ENCODE results near the gene RASGEF1C.
A peak's percentile ranks its signal among the peaks of the same experiment; 100 is the strongest.

Gene RASGEF1C

DNA sequence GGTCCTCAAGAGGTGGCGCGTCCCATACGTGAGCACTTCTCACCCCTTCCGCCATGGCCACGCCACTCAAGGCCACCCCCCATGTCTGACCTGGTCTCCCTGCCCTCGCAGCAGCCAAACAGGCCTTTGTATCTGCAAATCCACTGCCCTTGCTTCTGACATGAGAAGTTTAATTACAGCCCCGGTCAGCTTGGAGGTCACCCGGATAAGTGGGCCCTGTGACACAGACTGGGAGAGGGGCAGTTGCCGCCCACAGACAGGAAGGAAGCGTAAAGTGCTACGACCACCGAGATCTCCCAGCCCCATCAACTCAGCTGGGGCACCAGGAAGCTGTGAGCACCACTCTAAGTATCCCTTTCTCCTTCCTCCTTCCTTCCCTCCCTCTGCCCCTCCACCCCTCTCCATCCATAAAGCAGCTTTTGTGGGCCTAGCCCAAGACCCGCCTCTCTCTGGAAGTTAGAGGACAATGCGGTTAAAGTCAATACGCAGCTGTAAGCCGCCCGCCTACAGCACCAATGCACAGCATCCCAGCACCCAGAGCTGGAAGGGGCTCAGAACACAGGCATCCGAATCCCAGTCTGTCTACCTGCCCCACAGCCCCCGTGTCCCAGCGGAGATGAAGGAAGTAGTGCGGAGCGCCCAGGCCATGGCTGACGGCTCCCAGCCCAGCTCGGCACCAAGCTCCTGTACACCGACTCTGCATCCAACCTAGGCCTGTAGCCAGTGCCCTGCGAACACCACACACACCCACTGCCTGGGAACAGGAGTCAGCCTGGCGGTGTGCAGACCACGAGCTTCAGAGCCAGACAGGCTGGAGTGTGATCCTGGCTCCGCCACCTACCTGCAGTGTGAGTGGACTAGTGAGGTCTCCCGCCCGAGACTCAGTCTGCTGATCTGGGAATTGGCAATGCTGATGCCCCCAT, 92.7 kb downstream of the RASGEF1C start:
- H3K36me3 ChIP-seq (replicated peaks) = no peaks in the 10 kb centered on the region
- no peaks in the 10 kb centered on the region for H3K9me3 ChIP-seq
- DNase-seq (ENCODE audit: low spot score in 2 of 2) = no peak
- in situ Hi-C loops (cut with MboI; ENCODE audit: low sequenced_read_pairs) = no loop called here
- no peak overlapping the region for H3K4me3 ChIP-seq
- no peaks in the 10 kb centered on the region for H3K4me1 ChIP-seq
- no peaks in the 10 kb centered on the region for H3K27me3 ChIP-seq (ENCODE audit: low read depth)

GRCh38 chr5:180115326-180116076, 93.5 kb downstream of the RASGEF1C start:
- H3K9me3 ChIP-seq = no peaks in the 10 kb centered on the region
- no peaks in the 10 kb centered on the region for H3K27me3 ChIP-seq (ENCODE audit: low read depth)
- no peaks in the 10 kb centered on the region for H3K4me1 ChIP-seq
- H3K4me3 ChIP-seq = no peak overlapping the region
- H3K36me3 ChIP-seq (replicated peaks) = no peaks in the 10 kb centered on the region
- in situ Hi-C loops (cut with MboI; ENCODE audit: low sequenced_read_pairs) = no loop called here
- no peak for DNase-seq (ENCODE audit: low spot score in 2 of 2)

DNA sequence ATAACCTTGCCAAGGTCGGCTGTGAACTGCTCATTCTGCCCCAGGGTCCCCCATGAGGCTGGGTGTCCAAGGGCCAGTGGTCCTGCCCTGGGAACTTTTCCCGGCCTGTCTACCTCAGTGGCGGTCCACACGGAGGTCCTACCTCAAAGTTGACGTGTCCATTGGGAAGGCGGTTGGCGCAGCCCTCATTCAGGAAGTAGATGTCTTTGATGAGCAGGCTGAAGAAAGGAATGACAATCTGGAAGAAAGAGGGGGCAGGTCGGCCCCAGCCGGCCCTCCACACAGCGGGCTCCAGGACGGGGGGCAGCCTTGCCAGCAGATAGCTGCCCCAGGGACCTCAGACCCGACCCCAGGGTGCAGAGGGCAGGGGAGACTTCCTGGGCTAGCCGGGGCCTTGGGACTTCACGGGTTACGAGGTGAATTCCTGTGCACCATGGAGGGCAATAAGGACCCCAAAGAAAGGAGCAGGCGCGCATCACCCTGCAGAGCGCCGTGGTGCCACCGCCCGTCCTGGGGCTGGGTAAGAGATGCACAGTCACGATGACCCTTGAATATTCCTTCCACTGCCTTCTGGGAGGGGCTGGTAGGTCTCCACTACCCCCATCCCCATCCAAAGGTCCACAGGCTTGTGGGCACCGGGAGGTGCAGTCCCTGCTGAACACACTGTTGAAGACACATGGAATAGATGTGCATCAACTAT, 94.6 kb downstream of the RASGEF1C start:
- Histone ChIP-seq H3K9me3 (no peaks in the 10 kb centered on the region), H3K4me3 (no peak overlapping the region), H3K4me1 (no peaks in the 10 kb centered on the region), H3K36me3 (replicated peaks) (no peaks in the 10 kb centered on the region), H3K27me3 (ENCODE audit: low read depth) (no peaks in the 10 kb centered on the region)
- DNase-seq (ENCODE audit: low spot score in 2 of 2) = no peak
- in situ Hi-C loops (cut with MboI; ENCODE audit: low sequenced_read_pairs) = no loop called here

- Histone ChIP-seq H3K4me1 (no peaks in the 10 kb centered on the region), H3K4me3 (no peak overlapping the region), H3K27me3 (ENCODE audit: low read depth) (no peaks in the 10 kb centered on the region), H3K36me3 (replicated peaks) (no peaks in the 10 kb centered on the region), H3K9me3 (no peaks in the 10 kb centered on the region)
- in situ Hi-C loops (cut with MboI; ENCODE audit: low sequenced_read_pairs) = no loop called here
- DNase-seq (ENCODE audit: low spot score in 2 of 2) = no peak
These were observed 95.2 kb downstream of the RASGEF1C start for GRCh38 chr5:180113660-180114303.

DNA sequence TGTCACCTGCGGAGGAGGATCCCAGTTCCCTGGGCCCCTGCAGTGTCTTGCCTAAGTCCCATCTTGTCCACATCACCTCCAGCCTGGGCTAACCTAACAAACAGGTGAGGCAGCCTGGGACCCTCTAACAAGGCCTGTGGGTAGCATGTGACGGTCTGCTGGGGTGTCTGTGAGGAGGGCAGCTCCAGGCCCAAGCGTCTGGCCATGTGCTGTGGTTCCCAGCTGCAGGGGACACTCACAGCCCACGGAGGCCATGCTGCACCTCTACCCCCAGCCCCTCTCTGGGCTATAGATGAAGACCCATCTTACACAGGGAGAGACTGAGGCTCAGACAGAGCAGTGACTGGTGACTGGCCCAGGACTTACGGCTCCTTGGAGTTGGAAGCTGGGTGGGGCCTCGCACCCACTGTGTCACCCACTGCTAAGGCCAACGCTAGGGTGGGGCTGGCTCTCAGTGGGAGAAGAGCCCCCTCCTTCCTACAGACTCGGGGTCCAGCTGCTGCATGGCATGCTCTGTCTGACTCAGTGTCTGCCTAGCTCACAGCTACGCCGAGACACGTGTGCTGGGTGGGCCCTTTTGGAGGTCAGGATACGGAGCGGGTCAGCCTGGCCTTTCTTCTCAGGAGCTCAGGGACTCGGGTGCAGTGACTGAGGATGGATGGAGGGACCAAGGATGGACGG, 96.7 kb downstream of the RASGEF1C start:
- Histone ChIP-seq H3K27me3 (ENCODE audit: low read depth) (no peaks in the 10 kb centered on the region), H3K9me3 (peaks cover 2% of the 10 kb centered on the region; the same call in 1 of the 2 replicates), H3K36me3 (replicated peaks) (no peaks in the 10 kb centered on the region), H3K4me3 (no peak overlapping the region), H3K4me1 (no peaks in the 10 kb centered on the region)
- in situ Hi-C loops (cut with MboI; ENCODE audit: low sequenced_read_pairs) = no loop called here
- DNase-seq (ENCODE audit: low spot score in 2 of 2) = peak in 1 of 2 experiments; percentile 2

- Histone ChIP-seq H3K4me3 (no peak overlapping the region), H3K27me3 (ENCODE audit: low read depth) (no peaks in the 10 kb centered on the region), H3K36me3 (replicated peaks) (no peaks in the 10 kb centered on the region), H3K4me1 (no peaks in the 10 kb centered on the region), H3K9me3 (peaks cover 5% of the 10 kb centered on the region; the same call in 1 of the 2 replicates)
- in situ Hi-C loops (cut with MboI; ENCODE audit: low sequenced_read_pairs) = no loop called here
- DNase-seq (ENCODE audit: low spot score in 2 of 2) = no peak
These were observed 97.6 kb downstream of the RASGEF1C start for GRCh38 chr5:180111273-180112002.

DNA sequence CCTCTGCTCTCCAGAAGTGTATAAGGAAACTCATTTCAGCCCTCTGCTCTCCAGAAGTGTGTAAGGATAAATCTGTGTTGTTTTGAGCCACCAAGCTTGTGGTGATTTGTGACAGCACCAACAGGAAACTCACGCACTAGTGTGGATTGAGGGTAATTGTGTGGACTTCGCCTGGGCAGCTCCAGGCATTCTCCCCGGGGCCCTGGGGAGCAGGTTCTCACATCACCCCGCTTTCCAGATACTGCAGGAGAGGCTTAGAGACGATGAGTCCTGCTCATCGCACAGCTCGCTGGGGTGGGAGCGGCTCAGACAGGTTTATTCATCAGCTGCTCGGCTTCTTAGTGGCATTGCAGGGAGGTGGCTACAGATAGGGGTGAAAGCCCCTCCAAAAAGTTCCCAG, 99.1 kb downstream of the RASGEF1C start:
- Histone ChIP-seq H3K36me3 (replicated peaks) (no peaks in the 10 kb centered on the region), H3K9me3 (peaks cover 10% of the 10 kb centered on the region), H3K4me1 (no peaks in the 10 kb centered on the region), H3K27me3 (ENCODE audit: low read depth) (no peaks in the 10 kb centered on the region), H3K4me3 (no peak overlapping the region)
- in situ Hi-C loops (cut with MboI; ENCODE audit: low sequenced_read_pairs) = no loop called here
- peak in 1 of 2 experiments; percentile 1 for DNase-seq (ENCODE audit: low spot score in 2 of 2)

GRCh38 chr5:180107005-180107404, 102.0 kb downstream of the RASGEF1C start:
- no peaks in the 10 kb centered on the region for H3K4me1 ChIP-seq
- no peaks in the 10 kb centered on the region for H3K27me3 ChIP-seq (ENCODE audit: low read depth)
- H3K4me3 ChIP-seq = no peak overlapping the region
- in situ Hi-C loops (cut with MboI; ENCODE audit: low sequenced_read_pairs) = no loop called here
- H3K36me3 ChIP-seq (replicated peaks) = no peaks in the 10 kb centered on the region
- no peak for DNase-seq (ENCODE audit: low spot score in 2 of 2)
- H3K9me3 ChIP-seq = peaks cover 10% of the 10 kb centered on the region

- H3K27me3 ChIP-seq (ENCODE audit: low read depth) = no peaks in the 10 kb centered on the region
- H3K36me3 ChIP-seq (replicated peaks) = no peaks in the 10 kb centered on the region
- in situ Hi-C loops (cut with MboI; ENCODE audit: low sequenced_read_pairs) = no loop called here
- no peaks in the 10 kb centered on the region for H3K4me1 ChIP-seq
- H3K4me3 ChIP-seq = no peak overlapping the region
- no peak for DNase-seq (ENCODE audit: low spot score in 2 of 2)
- peaks cover 10% of the 10 kb centered on the region for H3K9me3 ChIP-seq
These were observed 103.1 kb downstream of the RASGEF1C start for GRCh38 chr5:180105827-180106312.

GRCh38 chr5:180104168-180104530, 104.9 kb downstream of the RASGEF1C start:
- Histone ChIP-seq H3K4me1 (no peaks in the 10 kb centered on the region), H3K4me3 (no peak overlapping the region), H3K9me3 (peaks cover 10% of the 10 kb centered on the region), H3K36me3 (replicated peaks) (no peaks in the 10 kb centered on the region), H3K27me3 (ENCODE audit: low read depth) (no peaks in the 10 kb centered on the region)
- peak in 1 of 2 experiments; percentile 0 for DNase-seq (ENCODE audit: low spot score in 2 of 2)
- in situ Hi-C loops (cut with MboI; ENCODE audit: low sequenced_read_pairs) = no loop called here

DNA sequence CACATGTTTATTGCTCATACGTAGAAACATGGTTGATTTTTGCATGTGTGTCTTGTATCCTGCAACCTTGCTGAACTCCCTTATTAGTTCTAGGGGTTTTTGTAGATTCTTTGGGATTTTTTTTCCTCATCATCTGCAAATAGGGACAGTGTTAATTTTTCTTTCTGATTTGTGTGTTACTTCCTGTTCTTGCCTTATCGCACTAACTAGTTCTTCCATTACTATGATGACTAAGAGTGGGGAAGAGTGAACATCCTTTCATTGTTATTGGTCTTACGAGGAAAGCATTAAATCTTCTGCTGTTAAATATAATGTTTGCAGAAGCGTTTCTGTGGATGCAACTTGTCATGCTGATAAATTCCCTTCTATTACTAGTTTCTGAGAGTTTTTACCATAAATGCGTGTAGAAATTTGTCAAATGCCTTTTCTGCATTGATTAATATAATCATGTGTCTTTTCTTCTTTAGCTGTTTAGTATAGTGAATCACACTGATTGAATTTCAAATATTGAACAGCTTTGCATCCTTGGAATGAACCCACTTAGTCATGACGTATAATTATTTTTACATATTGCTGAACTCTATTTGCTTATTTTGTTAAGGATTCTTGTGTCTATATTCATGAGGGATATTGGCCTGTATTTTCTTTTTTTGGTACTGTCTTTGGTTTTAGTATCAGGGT, 105.4 kb downstream of the RASGEF1C start:
- Histone ChIP-seq H3K9me3 (peaks cover 10% of the 10 kb centered on the region), H3K27me3 (ENCODE audit: low read depth) (no peaks in the 10 kb centered on the region), H3K4me3 (no peak overlapping the region), H3K4me1 (no peaks in the 10 kb centered on the region), H3K36me3 (replicated peaks) (no peaks in the 10 kb centered on the region)
- DNase-seq (ENCODE audit: low spot score in 2 of 2) = no peak
- in situ Hi-C loops (cut with MboI; ENCODE audit: low sequenced_read_pairs) = no loop called here

DNA sequence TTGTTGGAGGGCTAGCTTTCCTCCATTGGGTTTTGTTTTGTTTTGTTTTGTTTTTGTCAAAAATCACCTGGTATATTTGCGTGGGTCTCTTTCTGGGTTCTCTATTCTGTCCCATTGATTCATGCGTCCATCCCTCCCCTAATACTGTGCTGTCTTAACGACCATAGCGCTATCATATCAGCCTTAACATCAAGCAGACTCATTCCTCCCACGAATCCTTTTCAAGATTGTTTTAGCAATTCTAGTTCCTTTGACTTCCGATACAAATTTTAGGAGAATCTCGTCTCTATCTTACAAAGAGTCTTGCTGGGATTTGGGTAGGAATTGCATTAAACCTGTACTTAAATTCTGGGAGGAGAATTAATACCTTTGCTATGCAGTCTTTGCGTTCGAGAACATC, 106.4 kb downstream of the RASGEF1C start:
- Histone ChIP-seq H3K4me1 (no peaks in the 10 kb centered on the region), H3K4me3 (no peak overlapping the region), H3K36me3 (replicated peaks) (no peaks in the 10 kb centered on the region), H3K9me3 (peaks cover 10% of the 10 kb centered on the region), H3K27me3 (ENCODE audit: low read depth) (no peaks in the 10 kb centered on the region)
- in situ Hi-C loops (cut with MboI; ENCODE audit: low sequenced_read_pairs) = no loop called here
- DNase-seq (ENCODE audit: low spot score in 2 of 2) = no peak
